ENCODE measurements around the gene MIF. TPM values are rescaled to one million over a fixed set of nuclear protein-coding genes. Genes with fewer than 3 reads are reported as not detected.

The MIF gene
- total and polyA plus RNA-seq, 2 of the 4 experiments (the other 2 are of a cell fraction) = 123 to 530 TPM

- no peak for TF ChIP-seq MAFK (IDR thresholded peaks at IDR 0.05; ENCODE audit: low read depth, low read length)
- peak; percentile 77; the same call in 1 of the 2 replicates for TF ChIP-seq MXI1 (IDR thresholded peaks at IDR 0.05; ENCODE audit: borderline replicate concordance, low read depth, low read length)
These were observed 19.6 kb downstream of the MIF start (continued) for GRCh38 chr22:23913661-23914353.

- H4K20me1 ChIP-seq (ENCODE audit: insufficient read depth, low read length) = no peaks in the 10 kb centered on the region
- no peak overlapping the region for H2BK20ac ChIP-seq (ENCODE audit: low read depth, low read length)
- H3K56ac ChIP-seq (ENCODE audit: extremely low read depth, insufficient read depth, low read length) = no peak overlapping the region
- dilution Hi-C loops (cut with HindIII; ENCODE audit: low sequenced_read_pairs, unreplicated experiment) = no loop called here
- no peak overlapping the region for H4K91ac ChIP-seq (ENCODE audit: insufficient read depth, low read depth, low read length)
- DNase-seq (no peak), ATAC-seq (ENCODE audit: low read depth) (no peak)
- no peak overlapping the region; a peak in 1 of 4 replicates for H4K8ac ChIP-seq (ENCODE audit: low read depth in 2 of 2, low read length in 2 of 2)
- H3K27ac ChIP-seq (ENCODE audit: insufficient read depth, low read length) = no peak overlapping the region
- peaks cover 0 to 8% of the 10 kb centered on the region in 2 experiments; a peak in 2 of 4 replicates for H3K79me1 ChIP-seq (ENCODE audit: low read depth in 1 of 2, low read length in 2 of 2)
- no peak overlapping the region for H2AFZ ChIP-seq (replicated peaks; ENCODE audit: low read length, poor library complexity)
- H2BK5ac ChIP-seq (ENCODE audit: low read depth, low read length, poor library complexity, severe bottlenecking) = no peak overlapping the region
- CTCF ChIA-PET = no interaction called here
- H2AK5ac ChIP-seq (ENCODE audit: low read depth, low read length) = peak overlapping the region; percentile 13; the same call in 1 of the 2 replicates
- H3K4me2 ChIP-seq (ENCODE audit: low read depth, low read length) = no peak overlapping the region
- no peak overlapping the region for H3K4me3 ChIP-seq (ENCODE audit: insufficient read depth, low read depth, low read length)
- no peaks in the 10 kb centered on the region for H3K27me3 ChIP-seq (ENCODE audit: control insufficient read depth, insufficient read depth, low read length)
- peaks cover 3% of the 10 kb centered on the region; the same call in 1 of the 2 replicates for H3K9me1 ChIP-seq (ENCODE audit: insufficient read depth, low read length)
- no peak overlapping the region for H3K14ac ChIP-seq (replicated peaks; ENCODE audit: low read depth, low read length)
- H4K5ac ChIP-seq (ENCODE audit: low read depth, low read length) = no peak overlapping the region
- no TSS peak for BruUV-seq (replicated peaks)
- H3K18ac ChIP-seq (ENCODE audit: low read depth, low read length) = no peak overlapping the region
- POLR2A ChIA-PET (ENCODE audit: unreplicated experiment) = no interaction called here
- peak overlapping the region; percentile 3; the same call in 1 of the 2 replicates for H2BK120ac ChIP-seq (ENCODE audit: low read depth, low read length)
- no peak overlapping the region for H2BK15ac ChIP-seq (ENCODE audit: low read depth, low read length)
- H3K23ac ChIP-seq (ENCODE audit: low read depth, low read length) = no peak overlapping the region
- no peaks in the 10 kb centered on the region for H3K36me3 ChIP-seq (ENCODE audit: control insufficient read depth, insufficient read depth, low read length)
- peaks cover 6% of the 10 kb centered on the region for H3K4me1 ChIP-seq (ENCODE audit: control insufficient read depth, insufficient read depth, low read length)
- H3K4ac ChIP-seq (ENCODE audit: low read depth, low read length) = no peak overlapping the region
- no CpG with 5 or more reads among the region's 3 CpGs for WGBS, 2 experiments (ENCODE audit: extremely low coverage in 2 of 2, insufficient read length in 1 of 2)
- intact Hi-C loops (cut with micrococcal nuclease) = no loop called here
- in situ Hi-C loops (cut with MboI; ENCODE audit: low sequenced_read_pairs) = no loop called here
- no peak overlapping the region for H3K9ac ChIP-seq (ENCODE audit: low read depth, low read length)
- H3K9me3 ChIP-seq (ENCODE audit: control insufficient read depth, insufficient read depth, low read length) = no peaks in the 10 kb centered on the region
- H2AK9ac ChIP-seq (replicated peaks; ENCODE audit: low read depth, low read length, poor library complexity) = no peak overlapping the region
- TF ChIP-seq NFE2L2 (IDR thresholded peaks at IDR 0.05; ENCODE audit: low read depth, low read length) = no peak
- no peak for TF ChIP-seq CEBPB (IDR thresholded peaks at IDR 0.05; ENCODE audit: low read depth, low read length)
- no peak for TF ChIP-seq MXI1 (IDR thresholded peaks at IDR 0.05; ENCODE audit: borderline replicate concordance, low read depth, low read length)
- TF ChIP-seq, protein P1, sequence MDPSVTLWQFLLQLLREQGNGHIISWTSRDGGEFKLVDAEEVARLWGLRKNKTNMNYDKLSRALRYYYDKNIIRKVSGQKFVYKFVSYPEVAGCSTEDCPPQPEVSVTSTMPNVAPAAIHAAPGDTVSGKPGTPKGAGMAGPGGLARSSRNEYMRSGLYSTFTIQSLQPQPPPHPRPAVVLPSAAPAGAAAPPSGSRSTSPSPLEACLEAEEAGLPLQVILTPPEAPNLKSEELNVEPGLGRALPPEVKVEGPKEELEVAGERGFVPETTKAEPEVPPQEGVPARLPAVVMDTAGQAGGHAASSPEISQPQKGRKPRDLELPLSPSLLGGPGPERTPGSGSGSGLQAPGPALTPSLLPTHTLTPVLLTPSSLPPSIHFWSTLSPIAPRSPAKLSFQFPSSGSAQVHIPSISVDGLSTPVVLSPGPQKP (IDR thresholded peaks at IDR 0.05; ENCODE audit: borderline replicate concordance, low read depth, low read length) = no peak
- no peak for TF ChIP-seq SMC3 (IDR thresholded peaks at IDR 0.05; ENCODE audit: low read depth, low read length)
- TF ChIP-seq FOS (IDR thresholded peaks at IDR 0.05; ENCODE audit: low read depth, low read length) = no peak
- no peak for TF ChIP-seq RFX5 (IDR thresholded peaks at IDR 0.05; ENCODE audit: low read depth, low read length)
- TF ChIP-seq CTCF (conservative IDR thresholded peaks at IDR 0.05; ENCODE audit: low read depth, low read length) = no peak
- TF ChIP-seq MAZ (IDR thresholded peaks at IDR 0.05; ENCODE audit: borderline replicate concordance, low read depth, low read length) = no peak
- no peak for TF ChIP-seq RAD21 (IDR thresholded peaks at IDR 0.05; ENCODE audit: low read length)
- TF ChIP-seq POLR2A (IDR thresholded peaks at IDR 0.05; ENCODE audit: low read depth, low read length) = no peak
- TF ChIP-seq RCOR1 (IDR thresholded peaks at IDR 0.05; ENCODE audit: insufficient replicate concordance, low read length) = no peak
- TF ChIP-seq BHLHE40 (IDR thresholded peaks at IDR 0.05; ENCODE audit: low read depth, low read length) = no peak
These were observed 21.1 kb downstream of the MIF start for GRCh38 chr22:23915290-23915689.
